NCI-H510A (cell line): Measurements from ENCODE around the gene REG1B.

Source experiments
- DNase-seq: peaks from one replicate; lab custom pipeline; 2025; lab: John Stamatoyannopoulos, UW

The REG1B gene

DNA sequence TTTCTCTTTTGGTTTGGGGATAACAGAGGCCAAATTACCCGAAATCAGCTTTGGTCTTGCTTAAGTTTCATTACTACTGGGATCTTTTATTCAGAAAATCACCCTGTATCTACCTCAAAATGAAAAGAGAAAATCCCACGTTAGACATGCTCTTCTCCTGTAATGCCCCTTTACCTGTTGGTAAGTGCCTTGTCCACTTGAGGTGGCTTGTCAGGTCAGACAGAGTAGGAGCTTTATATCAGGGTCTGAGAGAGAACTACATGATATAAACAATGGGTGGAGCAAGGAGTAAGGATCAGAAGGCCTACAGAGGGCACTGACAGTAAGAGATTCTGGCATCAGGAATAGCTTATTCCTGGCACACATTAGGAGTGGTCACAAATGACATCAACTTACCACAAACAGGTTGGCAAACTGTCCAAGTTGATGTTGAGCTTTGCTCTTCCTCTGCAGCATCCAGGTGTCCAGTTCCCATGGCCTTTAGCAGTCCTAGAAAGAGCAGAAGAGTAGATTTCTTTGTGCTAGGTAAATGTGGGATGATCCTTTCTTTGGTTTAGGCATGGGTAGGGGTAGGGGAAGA is at the start of gene REG1B:
TSS of gene REG1B (minus strand) at position 209 of the 580 bp plus-strand sequence. CDS start 381 bp downstream, outside the sequence.
- DNase-seq, result no peak

DNA sequence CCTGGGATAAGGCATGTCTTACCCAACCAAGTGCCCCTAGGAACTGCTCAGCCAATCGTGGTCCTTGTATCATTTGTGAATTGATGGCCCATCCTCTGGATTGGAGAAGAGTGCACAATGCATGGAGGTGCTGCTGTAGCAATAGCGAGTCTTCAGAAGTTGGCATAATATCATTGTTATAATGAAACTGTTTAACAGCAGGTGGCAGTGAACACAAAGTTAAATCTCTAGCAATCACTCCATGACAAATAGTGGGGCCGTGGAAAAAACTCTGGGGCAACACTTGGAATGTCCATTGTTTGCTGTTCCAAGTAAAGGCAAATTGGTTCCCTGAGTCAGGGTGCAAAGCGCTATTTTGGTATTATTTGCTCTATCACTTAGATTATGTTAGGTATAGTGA is 43.9 kb upstream of the REG1B start:
- no peak for DNase-seq

GRCh38 chr2:79129804-79130203 is 42.0 kb upstream of the REG1B start:
- no peak for DNase-seq

GRCh38 chr2:79129260-79129659 is 41.5 kb upstream of the REG1B start:
- DNase-seq, result no peak

DNA sequence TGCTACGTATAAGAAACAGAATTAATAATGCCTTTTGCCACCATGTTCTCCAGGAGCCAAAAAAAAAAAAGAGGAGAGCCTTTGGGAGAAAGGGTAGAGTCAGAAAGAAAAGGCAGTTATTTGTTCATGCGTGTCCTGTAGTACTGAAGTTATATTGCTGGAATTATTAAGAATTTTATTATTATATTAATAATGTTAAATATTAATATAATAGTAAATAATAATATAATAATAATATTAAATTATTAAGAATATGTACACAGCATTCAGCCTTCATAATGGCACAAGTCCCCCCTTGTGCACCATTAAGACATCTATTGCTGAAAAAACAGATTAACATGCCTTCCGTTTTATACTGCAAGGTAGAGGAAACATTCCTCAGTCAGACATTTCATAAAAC is 40.6 kb upstream of the REG1B start:
- no peak for DNase-seq

GRCh38 chr2:79125721-79125985 is 37.9 kb upstream of the REG1B start:
- DNase-seq, result no peak

DNA sequence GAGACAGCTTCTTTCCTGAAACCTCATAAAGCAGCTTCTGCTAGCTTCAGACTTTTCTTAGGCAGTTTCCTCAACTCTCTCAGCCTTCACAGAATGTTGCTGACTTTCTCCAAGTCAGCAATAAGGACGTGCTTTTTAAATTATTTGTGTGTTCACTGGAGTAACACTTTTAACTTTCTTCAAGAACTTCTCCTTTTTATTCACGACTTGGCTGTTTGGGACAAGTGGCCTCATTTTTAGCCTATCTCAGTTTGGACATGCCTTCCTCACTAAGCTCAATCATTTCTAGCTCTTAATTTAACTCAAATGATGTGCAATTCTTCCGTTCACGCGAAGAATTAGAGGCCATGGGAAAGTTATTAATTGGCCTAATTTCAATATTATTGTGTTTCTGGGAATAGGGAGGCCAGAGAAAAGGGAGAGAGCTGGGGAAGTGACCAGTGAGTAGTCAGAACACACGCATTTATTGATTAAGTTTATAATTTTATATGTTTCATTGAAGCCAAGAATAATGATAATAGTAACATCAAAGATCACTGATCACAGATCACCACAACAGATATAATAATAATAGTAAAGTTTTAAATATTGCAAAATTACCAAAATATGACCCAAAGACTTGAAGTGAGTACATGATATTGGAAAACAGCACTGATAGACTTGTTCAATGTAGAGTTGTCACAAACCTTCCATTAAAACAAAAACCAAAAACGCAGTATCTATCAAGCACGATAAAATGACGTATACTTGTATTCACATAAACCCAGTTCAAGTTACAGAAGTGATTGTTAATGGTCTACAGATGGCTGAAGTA is 37.3 kb upstream of the REG1B start:
- DNase-seq, result no peak

GRCh38 chr2:79122676-79123075 is 34.9 kb upstream of the REG1B start:
- no peak for DNase-seq

- DNase-seq, result no peak
These were observed 32.5 kb upstream of the REG1B start, which contains the start of gene REG1A for GRCh38 chr2:79120194-79120713. REG1A (plus strand) TSS chr2:79120488; CDS start chr2:79120862, 374 bp downstream.

DNA sequence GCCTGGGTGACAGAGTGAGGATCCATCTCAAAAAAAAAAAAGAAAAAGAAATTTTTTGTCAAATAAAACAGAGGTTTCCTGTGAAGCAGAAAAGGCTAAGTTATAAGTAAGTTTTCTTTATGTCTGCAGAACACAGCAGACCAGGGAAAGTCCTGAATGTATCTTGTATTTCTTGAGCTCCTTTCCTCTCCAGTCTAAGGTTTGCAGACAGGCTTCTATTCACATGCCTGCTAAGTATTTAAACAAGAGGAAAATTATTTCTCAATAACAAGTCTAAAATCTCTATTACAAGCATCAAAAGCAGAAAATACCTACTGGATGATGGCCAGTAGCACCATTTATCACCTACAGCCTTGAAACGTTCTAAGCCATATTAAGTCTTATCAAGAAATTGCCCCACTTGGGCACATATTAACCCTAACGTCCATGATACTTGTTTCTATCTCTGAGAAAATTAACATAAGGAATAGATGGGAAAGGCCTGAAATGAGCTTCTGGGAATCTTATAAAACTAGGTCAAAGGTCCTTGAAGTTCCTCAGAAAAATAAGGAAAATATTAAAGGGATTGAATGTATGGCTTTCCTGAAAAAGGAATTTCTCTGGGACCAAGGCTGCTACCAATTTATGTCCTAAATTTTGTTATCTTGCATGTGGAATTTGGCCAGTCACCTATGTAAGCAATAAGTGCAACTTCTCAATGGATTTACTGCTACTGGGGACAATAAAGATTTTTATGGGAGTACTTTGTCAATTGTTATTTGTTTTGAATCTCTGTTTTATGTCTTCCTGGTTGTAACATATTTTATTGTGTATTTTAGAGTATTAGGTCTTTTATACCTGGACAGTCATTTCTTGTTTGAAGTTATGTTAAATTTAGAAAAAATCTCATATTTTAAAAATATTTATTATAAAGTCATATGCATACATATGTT is 29.5 kb upstream of the REG1B start:
- no peak for DNase-seq

DNA sequence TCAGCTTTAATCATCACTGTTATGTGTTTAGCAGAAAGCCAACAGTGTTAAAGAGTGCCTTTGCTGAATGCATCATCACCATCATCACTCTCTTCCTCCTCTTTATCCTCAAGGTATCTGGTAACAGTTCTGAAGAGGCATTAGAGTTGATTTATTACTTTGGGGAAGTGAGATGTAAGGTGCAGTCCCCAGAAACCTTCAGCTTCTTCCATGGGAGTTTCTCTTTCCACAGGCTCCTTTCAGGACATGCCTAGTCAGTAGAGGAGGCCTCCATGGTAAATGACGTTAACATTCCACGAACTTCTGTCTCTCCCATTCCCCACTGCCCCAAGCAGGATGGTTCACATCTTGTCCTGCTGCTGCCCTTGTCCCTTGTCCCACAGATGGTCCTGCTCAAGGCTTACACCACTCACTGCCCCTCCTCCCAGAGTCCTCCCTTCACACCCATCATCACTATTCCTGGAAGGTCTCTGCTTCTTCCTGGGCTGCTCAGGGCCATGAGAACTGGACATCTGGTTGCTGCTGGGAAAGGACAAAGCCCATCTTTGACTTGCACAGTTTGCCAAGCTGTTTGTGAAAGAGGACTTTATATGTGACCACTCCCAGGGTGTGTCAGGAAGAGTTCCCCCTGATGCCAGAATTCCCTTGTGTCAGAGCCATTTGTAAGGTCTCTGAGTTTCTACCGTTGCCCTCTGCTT is 27.2 kb upstream of the REG1B start:
- DNase-seq, result no peak

DNA sequence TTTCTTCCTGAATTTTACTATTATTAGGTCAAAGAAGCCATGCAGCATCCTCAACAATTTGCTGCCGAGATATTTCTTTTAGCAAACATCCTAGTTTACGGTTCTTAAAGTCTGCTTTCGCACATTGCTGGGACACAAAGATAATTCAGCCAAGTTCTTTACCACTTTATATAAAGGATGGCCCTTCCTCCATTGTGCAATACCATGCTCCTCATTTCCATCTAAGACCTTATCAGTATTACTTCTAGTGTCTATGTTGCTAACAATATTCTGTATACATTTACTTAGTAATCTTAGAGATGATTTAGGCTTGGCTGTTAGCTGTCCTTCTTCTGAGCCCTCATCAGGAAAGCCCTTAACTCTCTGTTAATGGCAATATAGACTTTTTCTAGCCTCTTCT is 24.5 kb upstream of the REG1B start:
- DNase-seq, result no peak

DNA sequence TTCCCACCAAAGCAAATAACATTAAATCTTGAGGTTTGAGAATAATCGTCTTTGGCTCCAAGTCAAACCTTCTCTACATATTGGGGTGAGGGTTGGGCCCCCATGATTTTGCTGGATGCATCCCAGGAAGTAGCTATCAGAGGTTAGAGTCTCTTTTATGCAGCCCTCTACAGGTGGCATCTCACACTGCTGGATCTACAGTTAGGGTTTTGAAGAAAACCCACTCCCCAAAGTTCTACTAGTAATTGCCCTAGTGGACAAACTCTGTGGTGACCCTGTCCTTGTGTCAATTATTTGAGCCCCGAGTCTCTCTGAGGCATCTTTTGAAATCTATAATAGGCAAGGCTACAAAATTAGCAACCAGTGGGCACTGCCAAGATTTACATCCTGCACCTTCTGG is 17.5 kb upstream of the REG1B start:
- DNase-seq, result no peak

- no peak for DNase-seq
These were observed 15.4 kb upstream of the REG1B start for GRCh38 chr2:79103214-79103613.

DNA sequence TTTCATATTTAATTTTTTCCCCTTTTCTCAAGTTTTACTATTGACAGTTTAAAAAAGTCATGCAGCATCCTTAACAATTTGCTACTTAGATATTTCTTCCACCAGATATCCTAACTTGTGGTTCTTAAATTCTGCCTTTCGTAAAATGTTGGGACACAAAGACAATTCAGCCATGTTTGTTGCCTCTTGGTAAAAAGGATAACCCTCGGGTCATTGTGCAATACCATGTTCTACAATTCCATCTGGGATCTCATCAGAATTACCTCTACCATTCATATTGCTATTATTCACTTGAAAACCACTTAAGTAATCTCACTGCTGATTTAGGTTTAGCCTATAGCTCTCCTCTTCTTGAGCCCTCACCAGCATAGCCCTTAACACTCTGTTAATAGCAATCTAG is 13.2 kb upstream of the REG1B start:
- DNase-seq, result no peak

DNA sequence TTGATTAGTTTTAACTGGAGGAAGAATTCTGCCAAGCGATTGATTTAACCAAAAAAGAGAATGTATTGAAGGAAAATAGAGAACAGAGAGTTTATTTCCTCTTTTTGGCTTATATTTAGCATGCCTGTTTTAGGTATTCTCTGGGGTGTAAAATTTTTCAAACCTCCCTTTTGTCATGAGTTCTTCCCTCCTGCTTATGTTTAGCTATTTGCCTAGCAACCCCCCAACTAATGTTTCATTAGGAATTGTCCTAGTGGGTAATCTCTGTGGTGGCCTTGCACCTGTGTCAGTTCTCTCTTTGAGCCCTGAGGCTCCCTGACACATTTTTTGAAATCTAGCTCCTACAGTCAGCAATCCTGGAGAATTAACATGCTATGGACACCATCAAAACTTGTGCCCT is 12.5 kb upstream of the REG1B start:
- no peak for DNase-seq

- no peak for DNase-seq
These were observed 11.4 kb upstream of the REG1B start for GRCh38 chr2:79099140-79099686.

GRCh38 chr2:79097843-79098242 is 10.1 kb upstream of the REG1B start:
- DNase-seq, result no peak

- DNase-seq, result no peak
These were observed 2.9 kb upstream of the REG1B start for GRCh38 chr2:79090693-79091092.

DNA sequence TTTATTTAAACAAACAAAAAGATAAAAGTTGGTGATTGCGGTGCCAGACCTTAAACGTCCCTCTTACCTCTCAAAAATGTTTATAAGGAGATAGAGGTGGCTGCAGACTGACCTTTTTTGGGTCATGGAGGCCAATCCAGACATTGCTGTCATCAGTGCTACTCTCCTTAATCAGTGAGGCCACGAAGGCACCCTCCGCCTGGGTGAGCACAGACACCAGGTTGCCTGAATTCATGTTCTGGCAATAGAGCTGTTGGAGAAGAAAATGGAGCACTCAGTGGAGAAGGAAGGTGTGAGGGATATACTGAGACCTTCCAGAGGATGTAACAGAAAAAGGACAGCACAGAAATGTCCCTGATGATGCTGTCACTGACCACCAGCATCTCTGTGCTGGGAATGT is 1.5 kb downstream of the REG1B start:
- DNase-seq, result no peak

DNA sequence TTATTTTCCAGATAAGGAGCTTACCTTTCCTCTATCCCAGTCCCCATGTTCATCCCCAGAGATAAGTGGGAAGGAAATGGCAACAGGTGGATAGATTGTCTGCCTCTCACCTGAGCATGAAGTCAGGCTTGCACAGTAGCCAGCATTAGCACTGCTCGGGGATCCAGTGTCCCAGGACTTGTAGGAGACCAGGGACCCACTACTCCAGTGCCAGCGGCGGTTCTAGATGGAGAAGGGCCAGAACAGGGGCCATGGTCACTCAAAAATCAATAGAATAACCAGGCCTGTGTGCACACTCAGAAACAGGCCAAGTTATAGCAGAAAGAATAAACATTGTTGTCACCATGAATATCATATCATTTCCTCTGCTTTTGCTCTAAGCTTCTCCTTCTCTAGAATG is 2.4 kb downstream of the REG1B start:
- DNase-seq, result no peak
